Spleen (tissue), 11 donors: ENCODE data around the gene RAB14. TPM values are rescaled to one million over a fixed set of nuclear protein-coding genes. Genes with fewer than 3 reads are reported as not detected.
"Not testable (repeated sequence)": the region's sequence is repeated elsewhere in the genome, so short reads cannot be mapped to it uniquely, and the experiment has no call there.

Experiments
- DNase-seq: peaks from one replicate; pipeline ENCODE4 v3.0.0-alpha.2; 2020
- H3K27ac ChIP-seq, 8 donors: fragments of 200-600 bp; sonication (generic) in 7 of 8; 1 replicate in 4 of 8; 2 replicates in 4 of 8; pipeline versions ENCODE4 v1.5.0 to v1.8.0; 2016 to 2021; ENCODE audit warnings: inconsistent platforms in 4 of 8, mild to moderate bottlenecking in 4 of 8, moderate library complexity in 1 of 8
- H3K27me3 ChIP-seq, 7 donors: fragments of 200-600 bp; sonication (generic) in 6 of 7; replicated peaks in 1 of 7; 1 replicate in 4 of 7; 2 replicates in 3 of 7; pipeline versions ENCODE4 v1.5.0 to v1.8.0; 2016 to 2021; ENCODE audit warnings: inconsistent platforms in 3 of 7, mild to moderate bottlenecking in 1 of 7
- H3K36me3 ChIP-seq, 6 donors: fragments of 200-600 bp; sonication (generic) in 5 of 6; 1 replicate in 4 of 6; 2 replicates in 2 of 6; pipeline versions ENCODE4 v1.5.0 to v1.8.0; 2016 to 2021; ENCODE audit warnings: inconsistent platforms in 2 of 6
- H3K4me1 ChIP-seq, 6 donors: fragments of 200-600 bp; sonication (generic) in 5 of 6; 1 replicate in 3 of 6; 2 replicates in 3 of 6; pipeline versions ENCODE4 v1.5.0 to v1.8.0; 2016 to 2021; ENCODE audit warnings: inconsistent platforms in 3 of 6
- H3K4me3 ChIP-seq, 8 donors: fragments of 200-600 bp; sonication (generic) in 7 of 8; 1 replicate in 4 of 8; 2 replicates in 4 of 8; pipeline versions ENCODE4 v1.5.0 to v1.8.0; 2016 to 2021; ENCODE audit warnings: inconsistent platforms in 4 of 8, mild to moderate bottlenecking in 4 of 8, moderate library complexity in 2 of 8
- H3K9me3 ChIP-seq, 8 donors: fragments of 200-600 bp; sonication (generic) in 7 of 8; 1 replicate in 4 of 8; 2 replicates in 4 of 8; pipeline versions ENCODE4 v1.5.0 to v1.8.0; 2016 to 2021; ENCODE audit warnings: inconsistent platforms in 4 of 8
- POLR2A ChIP-seq, 3 donors: fragments of 450-650 bp; IDR thresholded peaks; one replicate each; pipeline ENCODE4 v1.5.1; 2017; ENCODE audit warnings: antibody characterized with exemption in 3 of 3, mild to moderate bottlenecking in 1 of 3
- POLR2AphosphoS5 ChIP-seq, 3 donors: sonication (generic); formaldehyde crosslinking; IDR thresholded peaks; one replicate each; pipeline ENCODE4 v1.5.1; 2017; ENCODE audit warnings: antibody characterized with exemption in 3 of 3
- WGBS, 5 donors: extraction: QIAGEN DNeasy Blood & Tissue Kit in 3 of 5; methylation state at CpG; one replicate each; pipeline versions ENCODE4 v1.1.5 to v1.1.7; 2013 to 2018; 5-methylcytosine and 5-hydroxymethylcytosine counted together
- intact Hi-C: fragments of 100-400 bp; cut with DNase I; formaldehyde crosslinking; loops from one replicate; pipeline ENCODE4 v1.15.0; 2023; ENCODE audit warnings: low total_unique reads
- polyA plus RNA-seq, 3 donors: library from polyadenylated mRNA; stranded (reverse); fragments of 200-250 nt; gene quantifications; one replicate each; pipeline ENCODE4 v1.2.1, GENCODE V29; 2013
- small RNA-seq, 4 donors: library from RNA; depleted of rRNA; stranded (forward); fragments of <200 nt; gene quantifications; one replicate each; pipeline ENCODE3, GENCODE V24; 2016
- total RNA-seq, 7 donors: library from RNA; depleted of rRNA in 3 of 7; stranded (reverse); fragments of >200 nt in 3 of 7; fragmentation: NEBNext Ultra II Directional in 4 of 7; extraction: Animal tissue kit (Norgen Biotek cat#: 25700) in 4 of 7; gene quantifications; one replicate each; pipeline versions ENCODE4 v1.1.0 to v1.2.1, GENCODE V29; 2016 to 2021
- TF ChIP-seq, protein P1 (sequence below), 11 experiments: fragments of 200-600 bp in 7 of 11; fragments of 450-650 bp in 4 of 11; sonication (generic) in 4 of 11; IDR thresholded peaks in 8 of 11; conservative IDR thresholded peaks in 3 of 11; 1 replicate in 7 of 11; 2 replicates in 4 of 11; pipeline versions ENCODE4 v1.4.0 to v1.8.0; 2016 to 2021; ENCODE audit warnings: antibody characterized with exemption in 11 of 11, inconsistent platforms in 4 of 11, mild to moderate bottlenecking in 1 of 11
- donor health status: healthy with polysubstance abuse.
- donor health status: DM: no; HTN: no; CAD: no; lungs with moderate emphysema.
- donor health status: DM: no; HTN: no; CAD: no.
- donor health status: Bipolar disorder and iron deficiency.
- donor health status: healthy.
- donor health status: DM: no; HTN: no; CAD: no.
- donor health status: DM: yes; HTN: yes; CAD: no.

RAB14 gene
- total and polyA plus RNA-seq, 10 donors, result 20.4 to 75.2 (median 49.6) TPM

DNA sequence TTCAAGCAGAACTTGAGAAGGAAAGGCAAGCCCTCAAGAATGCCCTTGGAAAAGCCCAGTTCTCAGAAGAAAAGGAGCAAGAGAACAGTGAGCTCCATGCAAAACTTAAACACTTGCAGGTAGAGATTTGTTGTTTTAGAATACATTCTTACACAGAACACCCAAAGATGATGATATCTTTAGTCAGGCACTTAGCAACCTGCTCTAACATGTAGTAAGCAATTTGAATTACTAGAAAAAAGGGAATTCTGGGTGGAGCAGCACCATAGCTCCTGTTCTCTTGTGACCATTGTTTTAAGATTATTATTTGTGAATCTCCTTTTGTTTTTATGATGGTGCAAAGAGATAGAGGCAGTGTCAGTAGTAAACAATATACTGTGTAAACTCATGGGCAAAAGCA, 63.1 kb downstream of the RAB14 start:
- Histone ChIP-seq H3K27me3 (no peaks in the 10 kb centered on the region), H3K9me3 (no peaks in the 10 kb centered on the region), H3K36me3 (peaks cover 0 to 100% (median 73%) of the 10 kb centered on the region in 6 donors), H3K4me1 (peaks cover 0 to 6% (median 1%) of the 10 kb centered on the region in 6 donors), H3K4me3 (no peak overlapping the region), H3K27ac (no peak overlapping the region)
- no peak for DNase-seq
- TF ChIP-seq POLR2A (IDR thresholded peaks at IDR 0.05), result no peak
- TF ChIP-seq, protein P1, sequence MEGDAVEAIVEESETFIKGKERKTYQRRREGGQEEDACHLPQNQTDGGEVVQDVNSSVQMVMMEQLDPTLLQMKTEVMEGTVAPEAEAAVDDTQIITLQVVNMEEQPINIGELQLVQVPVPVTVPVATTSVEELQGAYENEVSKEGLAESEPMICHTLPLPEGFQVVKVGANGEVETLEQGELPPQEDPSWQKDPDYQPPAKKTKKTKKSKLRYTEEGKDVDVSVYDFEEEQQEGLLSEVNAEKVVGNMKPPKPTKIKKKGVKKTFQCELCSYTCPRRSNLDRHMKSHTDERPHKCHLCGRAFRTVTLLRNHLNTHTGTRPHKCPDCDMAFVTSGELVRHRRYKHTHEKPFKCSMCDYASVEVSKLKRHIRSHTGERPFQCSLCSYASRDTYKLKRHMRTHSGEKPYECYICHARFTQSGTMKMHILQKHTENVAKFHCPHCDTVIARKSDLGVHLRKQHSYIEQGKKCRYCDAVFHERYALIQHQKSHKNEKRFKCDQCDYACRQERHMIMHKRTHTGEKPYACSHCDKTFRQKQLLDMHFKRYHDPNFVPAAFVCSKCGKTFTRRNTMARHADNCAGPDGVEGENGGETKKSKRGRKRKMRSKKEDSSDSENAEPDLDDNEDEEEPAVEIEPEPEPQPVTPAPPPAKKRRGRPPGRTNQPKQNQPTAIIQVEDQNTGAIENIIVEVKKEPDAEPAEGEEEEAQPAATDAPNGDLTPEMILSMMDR (IDR thresholded peaks at IDR 0.05 in 8 of 11, conservative IDR thresholded peaks at IDR 0.05 in 3 of 11), result no peak
- no peak for TF ChIP-seq POLR2AphosphoS5 (IDR thresholded peaks at IDR 0.05)
- intact Hi-C loops, result no loop called here

DNA sequence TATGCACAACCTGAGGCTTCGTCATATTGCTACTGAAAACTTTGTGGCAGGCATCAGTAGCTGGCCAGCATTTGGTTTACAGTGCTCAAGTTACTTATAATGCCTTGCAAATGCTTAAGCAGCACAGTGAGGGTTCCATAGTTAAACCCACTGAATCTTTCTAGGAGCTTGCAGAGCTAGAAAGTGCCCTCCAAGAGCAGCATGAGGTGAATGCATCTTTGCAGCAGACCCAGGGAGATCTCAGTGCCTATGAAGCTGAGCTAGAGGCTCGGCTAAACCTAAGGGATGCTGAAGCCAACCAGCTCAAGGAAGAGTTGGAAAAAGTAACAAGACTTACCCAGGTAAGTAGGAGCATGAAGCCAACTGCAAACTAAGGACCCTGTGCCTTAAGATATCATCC, 66.0 kb downstream of the RAB14 start:
- H3K9me3 ChIP-seq, result no peaks in the 10 kb centered on the region
- no peak overlapping the region for H3K27ac ChIP-seq
- H3K4me1 ChIP-seq, result peaks cover 0 to 23% (median 12%) of the 10 kb centered on the region in 6 donors
- TF ChIP-seq POLR2AphosphoS5 (IDR thresholded peaks at IDR 0.05), result no peak
- no peak for TF ChIP-seq POLR2A (IDR thresholded peaks at IDR 0.05)
- TF ChIP-seq, protein P1 (IDR thresholded peaks at IDR 0.05 in 8 of 11, conservative IDR thresholded peaks at IDR 0.05 in 3 of 11), result no peak
- no peak for DNase-seq
- H3K27me3 ChIP-seq, result no peaks in the 10 kb centered on the region
- H3K36me3 ChIP-seq, result peaks cover 0 to 86% (median 47%) of the 10 kb centered on the region in 6 donors
- 92 to 97% (median 95%) methylated on average over 2 of the region's 2 CpGs for WGBS, 5 donors
- H3K4me3 ChIP-seq, result no peak overlapping the region
- intact Hi-C loops, result no loop called here

DNA sequence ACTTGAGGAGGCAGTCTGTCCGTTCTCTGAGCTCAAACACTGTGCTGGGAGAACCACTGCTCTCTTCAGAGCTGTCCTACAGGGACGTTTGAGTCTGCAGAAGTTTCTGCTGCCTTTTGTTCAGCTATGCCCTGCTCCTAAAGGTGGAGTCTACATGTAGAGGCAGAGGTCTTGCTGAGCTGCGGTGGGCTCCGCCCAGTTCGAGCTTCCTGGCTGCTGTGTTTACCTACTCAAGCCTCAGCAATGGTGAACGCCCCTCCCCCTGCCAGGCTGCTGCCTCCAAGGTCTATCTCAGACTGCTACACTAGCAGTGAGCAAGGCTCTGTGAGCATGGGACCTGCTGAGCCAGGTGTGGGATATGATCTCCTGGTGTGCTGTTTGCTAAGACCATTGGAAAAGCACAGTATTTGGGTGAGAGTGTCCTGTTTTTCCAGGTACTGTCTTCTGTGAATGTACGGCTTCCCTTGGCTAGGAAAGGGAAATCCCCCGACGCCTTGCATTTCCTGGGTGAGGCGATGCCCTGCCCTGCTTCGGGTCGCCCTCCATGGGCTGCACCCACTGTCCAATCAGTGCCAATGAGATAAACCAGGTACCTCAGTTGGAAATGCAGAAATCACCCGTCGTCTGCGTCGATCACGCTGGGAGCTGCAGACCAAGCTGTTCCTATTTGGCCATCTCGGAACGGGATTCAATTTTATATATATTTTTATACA, 68.4 kb downstream of the RAB14 start:
- Histone ChIP-seq H3K27ac (peak overlapping the region in 6 of 8 donors; percentile 14 to 77 (median 64)), H3K9me3 (no peaks in the 10 kb centered on the region), H3K4me3 (peak overlapping the region in 1 of 8 donors; percentile 19), H3K4me1 (peaks cover 0 to 31% (median 12%) of the 10 kb centered on the region in 6 donors), H3K27me3 (no peaks in the 10 kb centered on the region), H3K36me3 (peaks cover 0 to 62% (median 28%) of the 10 kb centered on the region in 6 donors)
- intact Hi-C loops, result no loop called here
- peak in 1 of 3 donors; percentile 33 for TF ChIP-seq POLR2AphosphoS5 (IDR thresholded peaks at IDR 0.05)
- TF ChIP-seq, protein P1 (IDR thresholded peaks at IDR 0.05 in 8 of 11, conservative IDR thresholded peaks at IDR 0.05 in 3 of 11), result no peak
- no peak for TF ChIP-seq POLR2A (IDR thresholded peaks at IDR 0.05)
- 60 to 74% (median 70%) methylated on average over 17 to 19 of the region's 19 CpGs for WGBS, 5 donors
- peak; percentile 91 for DNase-seq

DNA sequence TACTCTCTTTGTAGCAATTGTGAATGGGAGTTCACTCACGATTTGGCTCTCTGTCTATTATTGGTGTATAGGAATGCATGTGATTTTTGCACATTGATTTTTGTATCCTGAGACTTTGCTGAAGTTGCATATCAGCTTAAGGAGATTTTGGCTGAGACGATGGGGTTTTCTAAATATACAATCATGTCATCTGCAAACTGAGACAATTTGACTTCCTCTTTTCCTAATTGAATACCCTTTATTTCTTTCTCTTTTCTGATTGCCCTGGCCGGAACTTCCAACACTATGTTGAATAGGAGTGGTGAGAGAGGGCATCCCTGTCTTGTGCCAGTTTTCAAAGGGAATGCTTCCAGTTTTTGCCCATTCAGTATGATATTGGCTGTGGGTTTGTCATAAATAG, 72.3 kb downstream of the RAB14 start:
- H3K27ac ChIP-seq, DNase-seq, H3K4me3 ChIP-seq, H3K27me3 ChIP-seq, H3K9me3 ChIP-seq, intact Hi-C loops: not testable (repeated sequence)
- 59 to 69% (median 62%) methylated on average over 3 of the region's 3 CpGs for WGBS, 5 donors
- peaks cover 0 to 50% (median 15%) of the 10 kb centered on the region in 6 donors for H3K4me1 ChIP-seq
- peaks cover 0 to 62% (median 19%) of the 10 kb centered on the region in 6 donors for H3K36me3 ChIP-seq

Small RNAs within 50 kb of the gene (small RNA-seq; reads per million reads assigned to genes)
- 0 reads per million in 4 donors for gene RN7SL181P

Other genes starting within 250 kb of the RAB14 start
- 10 to 100 TPM in 1 of 7 donors, 1 to 10 TPM in 6; 2.4 to 10.4 (median 4.3) TPM for gene C5, start 151.6 kb downstream of the RAB14 start, total RNA-seq
- gene C5, start 151.6 kb downstream of the RAB14 start, polyA plus RNA-seq, result 1 to 10 TPM; 1.2 to 1.5 (median 1.3) TPM
- gene CNTRL, start 126.9 kb downstream of the RAB14 start, total RNA-seq, result 10 to 100 TPM; 44.7 to 63.0 (median 54.4) TPM
- 10 to 100 TPM; 15.8 to 24.7 (median 20.2) TPM for gene CNTRL, start 126.9 kb downstream of the RAB14 start, polyA plus RNA-seq
- 100 to 1,000 TPM; 165 to 432 (median 263) TPM for gene GSN, start 66.3 kb upstream of the RAB14 start, total RNA-seq
- gene GSN, start 66.3 kb upstream of the RAB14 start, polyA plus RNA-seq, result 100 to 1,000 TPM; 115 to 252 (median 122) TPM
- 100 to 1,000 TPM; 265 to 493 (median 335) TPM for gene STOM, start 168.4 kb upstream of the RAB14 start, total RNA-seq
- 10 to 100 TPM; 42.7 to 91.6 (median 80.7) TPM for gene STOM, start 168.4 kb upstream of the RAB14 start, polyA plus RNA-seq